ENCODE measurements around the gene STARD13. TPM values are rescaled to one million over a fixed set of nuclear protein-coding genes. Genes with fewer than 3 reads are reported as not detected.

STARD13 gene
- total RNA-seq, 1 experiment from 2014 or later: 38.7 TPM

GRCh38 chr13:33308863-33309262 is 23.3 kb upstream of the STARD13 start:
- DNase-seq (ENCODE audit: low read depth): no peak

- DNase-seq (ENCODE audit: low read depth): no peak
Observed at GRCh38 chr13:33307843-33308242, 22.3 kb upstream of the STARD13 start.

- DNase-seq (ENCODE audit: low read depth): no peak
Observed at GRCh38 chr13:33303855-33304597, 18.5 kb upstream of the STARD13 start.

GRCh38 chr13:33299626-33300025 is 14.1 kb upstream of the STARD13 start:
- DNase-seq (ENCODE audit: low read depth): no peak

GRCh38 chr13:33296793-33297425 is 11.4 kb upstream of the STARD13 start:
- no peak for DNase-seq (ENCODE audit: low read depth)

GRCh38 chr13:33292712-33293111 is 7.2 kb upstream of the STARD13 start:
- DNase-seq (ENCODE audit: low read depth): no peak

GRCh38 chr13:33290421-33290965 is 4.9 kb upstream of the STARD13 start:
- no peak for DNase-seq (ENCODE audit: low read depth)

- no peak for DNase-seq (ENCODE audit: low read depth)
Observed at GRCh38 chr13:33289966-33290365, 4.4 kb upstream of the STARD13 start.

- no peak for DNase-seq (ENCODE audit: low read depth)
Observed at GRCh38 chr13:33287142-33287882, 1.8 kb upstream of the STARD13 start.

GRCh38 chr13:33286128-33286527 is 573 bp upstream of the STARD13 start:
- no peak for DNase-seq (ENCODE audit: low read depth)

- DNase-seq (ENCODE audit: low read depth): no peak
Observed at GRCh38 chr13:33284916-33285315, 639 bp downstream of the STARD13 start.

GRCh38 chr13:33284031-33284430 is 1.5 kb downstream of the STARD13 start:
- DNase-seq (ENCODE audit: low read depth): peak; percentile 62

- DNase-seq (ENCODE audit: low read depth): no peak
Observed at GRCh38 chr13:33283195-33283911, 2.2 kb downstream of the STARD13 start.

- peak; percentile 82 for DNase-seq (ENCODE audit: low read depth)
Observed at GRCh38 chr13:33281951-33282595, 3.5 kb downstream of the STARD13 start.

- DNase-seq (ENCODE audit: low read depth): peak; percentile 49
Observed at GRCh38 chr13:33280923-33281322, 4.6 kb downstream of the STARD13 start.

- DNase-seq (ENCODE audit: low read depth): no peak
Observed at GRCh38 chr13:33280279-33280905, 5.2 kb downstream of the STARD13 start.

GRCh38 chr13:33279414-33280278 is 5.9 kb downstream of the STARD13 start:
- DNase-seq (ENCODE audit: low read depth): peak; percentile 98

GRCh38 chr13:33278913-33279312 is 6.6 kb downstream of the STARD13 start:
- no peak for DNase-seq (ENCODE audit: low read depth)

GRCh38 chr13:33277946-33278345 is 7.6 kb downstream of the STARD13 start:
- DNase-seq (ENCODE audit: low read depth): no peak
